Activated CD8-positive, alpha-beta memory T cell treated with anti-CD3 and anti-CD28 coated beads for 4 hours (primary cell): ENCODE data around the gene SERPINE2.

Experiments used
- DNase-seq, 2 donors: peaks; one replicate each; pipeline ENCODE4 v3.0.0-alpha.2; 2020; ENCODE audit warnings: low read depth in 2 of 2

Gene SERPINE2

GRCh38 chr2:224042191-224042696 lies 3.2 kb upstream of the SERPINE2 start:
- no peak for DNase-seq

GRCh38 chr2:224041554-224041953 lies 2.5 kb upstream of the SERPINE2 start:
- DNase-seq, result no peak

GRCh38 chr2:224040753-224041152 lies 1.7 kb upstream of the SERPINE2 start:
- no peak for DNase-seq

GRCh38 chr2:224039770-224040440 lies 819 bp upstream of the SERPINE2 start:
- no peak for DNase-seq

GRCh38 chr2:224038830-224039079 lies 331 bp downstream of the SERPINE2 start:
- DNase-seq, result no peak

GRCh38 chr2:224038049-224038829 lies 847 bp downstream of the SERPINE2 start:
- DNase-seq, result peak in 1 of 2 donors; percentile 10

GRCh38 chr2:224036731-224037361 lies 2.2 kb downstream of the SERPINE2 start:
- no peak for DNase-seq

- DNase-seq, result no peak
Observed at GRCh38 chr2:224034017-224034416, 5.1 kb downstream of the SERPINE2 start.

- no peak for DNase-seq
Observed at GRCh38 chr2:224033601-224034000, 5.5 kb downstream of the SERPINE2 start.

- no peak for DNase-seq
Observed at GRCh38 chr2:224032283-224032682, 6.8 kb downstream of the SERPINE2 start.

- no peak for DNase-seq
Observed at GRCh38 chr2:224031358-224031970, 7.6 kb downstream of the SERPINE2 start.

- DNase-seq, result no peak
Observed at GRCh38 chr2:224030786-224031185, 8.3 kb downstream of the SERPINE2 start.

- no peak for DNase-seq
Observed at GRCh38 chr2:224029876-224030275, 9.2 kb downstream of the SERPINE2 start.

- no peak for DNase-seq
Observed at GRCh38 chr2:224027931-224028330, 11.2 kb downstream of the SERPINE2 start.

GRCh38 chr2:224027070-224027469 lies 12.0 kb downstream of the SERPINE2 start:
- no peak for DNase-seq

GRCh38 chr2:224025874-224026273 lies 13.2 kb downstream of the SERPINE2 start:
- peak; percentile 34 to 50 for DNase-seq

- DNase-seq, result no peak
Observed at GRCh38 chr2:224024270-224024669, 14.8 kb downstream of the SERPINE2 start.

- DNase-seq, result no peak
Observed at GRCh38 chr2:224023188-224023587, 15.9 kb downstream of the SERPINE2 start.

GRCh38 chr2:224022486-224022885 lies 16.6 kb downstream of the SERPINE2 start:
- DNase-seq, result no peak

GRCh38 chr2:224020523-224020922 lies 18.6 kb downstream of the SERPINE2 start:
- no peak for DNase-seq

GRCh38 chr2:224017957-224018356 lies 21.1 kb downstream of the SERPINE2 start:
- no peak for DNase-seq

- DNase-seq, result no peak
Observed at GRCh38 chr2:224016963-224017362, 22.1 kb downstream of the SERPINE2 start.
